Hematopoietic multipotent progenitor cell treated with erythropoietin and hydrocortisone succinate and interleukin-3 and kit ligand, for 17 days (in vitro differentiated cells): ENCODE results near the gene SLC25A10.
A peak's percentile ranks its signal among the peaks of the same experiment; 100 is the strongest.

Source experiments
- DNase-seq: peaks from one replicate; pipeline ENCODE4 v3.0.0-alpha.2; 2015; ENCODE audit warnings: low spot score

The SLC25A10 gene

GRCh38 chr17:81687770-81688541 lies 24.1 kb upstream of the SLC25A10 start:
- DNase-seq: no peak

DNA sequence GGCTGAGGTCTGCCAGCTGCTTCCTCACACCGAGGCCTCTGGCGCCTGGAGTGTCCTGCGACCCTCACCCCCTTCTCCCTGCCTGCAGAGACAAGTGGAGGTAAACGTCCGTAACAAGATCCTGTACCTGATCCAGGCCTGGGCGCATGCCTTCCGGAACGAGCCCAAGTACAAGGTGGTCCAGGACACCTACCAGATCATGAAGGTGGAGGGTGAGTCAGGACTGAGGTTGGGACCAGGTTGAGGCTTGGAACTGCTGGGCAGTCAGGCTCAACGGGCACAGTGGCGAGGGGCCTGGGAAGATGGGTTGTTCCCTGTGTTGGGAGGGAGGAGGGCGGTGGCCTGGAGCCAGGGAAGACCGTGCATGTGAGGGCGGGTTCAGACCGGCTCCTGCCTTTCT lies 23.5 kb upstream of the SLC25A10 start:
- no peak for DNase-seq

- DNase-seq: no peak
Observed at GRCh38 chr17:81690066-81690465, 22.0 kb upstream of the SLC25A10 start.

DNA sequence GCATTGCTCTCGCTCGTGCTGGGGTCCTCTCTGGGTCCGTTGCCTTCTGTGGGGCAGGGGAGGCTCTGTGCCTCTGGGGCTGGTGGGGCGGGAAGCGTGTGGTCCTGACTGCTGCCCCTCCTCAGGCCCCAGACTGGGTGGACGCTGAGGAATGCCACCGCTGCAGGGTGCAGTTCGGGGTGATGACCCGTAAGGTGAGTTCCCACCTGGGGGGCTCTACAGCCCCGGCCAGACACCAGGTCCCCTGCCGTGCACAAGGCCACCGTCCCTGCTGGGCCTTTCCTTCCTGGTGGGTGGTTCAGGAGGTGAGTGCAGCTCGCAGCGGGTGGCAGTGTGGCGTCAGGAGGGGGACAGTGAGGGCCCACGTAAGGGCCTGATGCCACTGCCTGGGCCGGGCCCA lies 21.5 kb upstream of the SLC25A10 start:
- no peak for DNase-seq

DNA sequence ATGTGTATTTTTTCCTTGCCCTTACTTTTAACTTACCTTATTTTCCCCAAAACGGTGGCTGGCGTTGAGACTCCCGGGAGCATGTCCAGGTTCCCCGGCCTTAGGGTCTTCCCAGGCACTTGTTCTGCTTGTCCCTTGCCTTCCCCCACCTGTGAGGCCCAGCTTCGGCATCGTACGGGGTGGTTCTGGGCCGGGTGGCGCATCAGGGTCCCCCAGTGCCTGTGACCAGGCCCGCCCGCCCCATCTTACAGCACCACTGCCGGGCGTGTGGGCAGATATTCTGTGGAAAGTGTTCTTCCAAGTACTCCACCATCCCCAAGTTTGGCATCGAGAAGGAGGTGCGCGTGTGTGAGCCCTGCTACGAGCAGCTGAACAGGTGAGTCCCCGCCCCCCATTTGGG lies 20.9 kb upstream of the SLC25A10 start:
- no peak for DNase-seq

- DNase-seq: no peak
Observed at GRCh38 chr17:81691608-81692007, 20.5 kb upstream of the SLC25A10 start.

GRCh38 chr17:81693509-81694210 lies 18.4 kb upstream of the SLC25A10 start:
- DNase-seq: no peak

DNA sequence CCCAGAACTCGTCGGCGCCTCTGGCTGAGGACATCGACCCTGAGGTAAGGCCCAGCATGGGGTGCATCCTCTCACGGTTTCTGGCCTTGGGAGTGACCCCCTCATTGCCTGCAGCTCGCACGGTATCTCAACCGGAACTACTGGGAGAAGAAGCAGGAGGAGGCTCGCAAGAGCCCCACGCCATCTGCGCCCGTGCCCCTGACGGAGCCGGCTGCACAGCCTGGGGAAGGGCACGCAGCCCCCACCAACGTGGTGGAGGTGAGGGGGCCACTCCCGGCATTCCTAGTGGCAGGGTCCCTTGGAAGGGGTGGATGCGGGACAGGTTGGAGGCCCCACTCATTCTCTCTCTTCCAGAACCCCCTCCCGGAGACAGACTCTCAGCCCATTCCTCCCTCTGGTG lies 17.3 kb upstream of the SLC25A10 start:
- DNase-seq: no peak

- DNase-seq: no peak
Observed at GRCh38 chr17:81695211-81695610, 16.9 kb upstream of the SLC25A10 start.

DNA sequence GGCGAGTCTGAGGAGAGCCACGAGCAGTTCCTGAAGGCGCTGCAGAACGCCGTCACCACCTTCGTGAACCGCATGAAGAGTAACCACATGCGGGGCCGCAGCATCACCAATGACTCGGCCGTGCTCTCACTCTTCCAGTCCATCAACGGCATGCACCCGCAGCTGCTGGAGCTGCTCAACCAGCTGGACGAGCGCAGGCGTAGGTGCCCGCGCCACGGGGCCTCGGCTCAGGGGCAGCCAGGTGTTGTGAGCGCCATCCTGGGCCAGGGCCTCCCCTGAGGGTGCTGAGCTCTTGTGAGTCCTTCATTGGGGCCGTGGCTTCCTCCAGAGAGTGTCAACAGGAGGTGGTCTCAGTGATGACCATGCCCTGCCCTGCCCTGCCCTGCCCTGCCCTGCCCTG lies 16.3 kb upstream of the SLC25A10 start:
- DNase-seq: no peak

GRCh38 chr17:81696218-81696941 lies 15.7 kb upstream of the SLC25A10 start:
- no peak for DNase-seq

DNA sequence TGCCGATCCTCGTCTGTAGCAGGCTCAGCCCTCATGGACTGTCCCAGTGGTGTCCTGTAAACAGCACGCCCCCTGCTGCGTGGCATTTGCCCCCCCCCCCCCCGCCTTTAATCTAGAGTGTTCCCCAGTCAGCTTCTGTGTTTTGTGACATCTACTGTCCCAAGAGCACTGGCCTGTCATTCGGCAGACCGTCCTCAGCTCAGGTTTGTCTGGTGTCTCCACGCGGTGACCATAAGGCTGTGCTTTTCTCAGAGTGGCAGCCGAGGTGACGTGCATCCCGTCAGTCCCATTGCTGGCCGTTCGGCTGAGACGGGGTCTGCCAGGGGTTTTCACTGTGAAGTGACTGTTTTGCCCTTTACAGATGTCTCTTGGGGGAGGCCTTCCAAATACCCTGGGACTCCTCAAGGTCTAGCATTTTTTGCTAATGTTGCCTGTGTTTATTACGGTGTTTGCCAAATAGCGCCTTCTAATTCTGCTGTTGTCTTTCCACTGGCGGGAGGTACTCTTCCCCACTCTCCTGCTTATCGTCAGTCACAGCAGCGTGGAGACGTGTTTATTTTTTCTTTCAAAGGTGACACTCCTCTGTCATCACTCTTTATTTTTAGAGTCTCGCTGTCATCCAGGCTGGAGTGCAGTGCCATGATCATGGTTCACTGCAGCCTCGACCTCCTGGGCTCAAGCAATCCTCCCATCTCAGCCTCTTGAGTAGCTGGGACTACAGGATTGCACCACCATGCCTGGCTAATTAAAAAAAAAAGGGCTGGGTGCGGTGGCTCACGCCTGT lies 14.6 kb upstream of the SLC25A10 start:
- no peak for DNase-seq

DNA sequence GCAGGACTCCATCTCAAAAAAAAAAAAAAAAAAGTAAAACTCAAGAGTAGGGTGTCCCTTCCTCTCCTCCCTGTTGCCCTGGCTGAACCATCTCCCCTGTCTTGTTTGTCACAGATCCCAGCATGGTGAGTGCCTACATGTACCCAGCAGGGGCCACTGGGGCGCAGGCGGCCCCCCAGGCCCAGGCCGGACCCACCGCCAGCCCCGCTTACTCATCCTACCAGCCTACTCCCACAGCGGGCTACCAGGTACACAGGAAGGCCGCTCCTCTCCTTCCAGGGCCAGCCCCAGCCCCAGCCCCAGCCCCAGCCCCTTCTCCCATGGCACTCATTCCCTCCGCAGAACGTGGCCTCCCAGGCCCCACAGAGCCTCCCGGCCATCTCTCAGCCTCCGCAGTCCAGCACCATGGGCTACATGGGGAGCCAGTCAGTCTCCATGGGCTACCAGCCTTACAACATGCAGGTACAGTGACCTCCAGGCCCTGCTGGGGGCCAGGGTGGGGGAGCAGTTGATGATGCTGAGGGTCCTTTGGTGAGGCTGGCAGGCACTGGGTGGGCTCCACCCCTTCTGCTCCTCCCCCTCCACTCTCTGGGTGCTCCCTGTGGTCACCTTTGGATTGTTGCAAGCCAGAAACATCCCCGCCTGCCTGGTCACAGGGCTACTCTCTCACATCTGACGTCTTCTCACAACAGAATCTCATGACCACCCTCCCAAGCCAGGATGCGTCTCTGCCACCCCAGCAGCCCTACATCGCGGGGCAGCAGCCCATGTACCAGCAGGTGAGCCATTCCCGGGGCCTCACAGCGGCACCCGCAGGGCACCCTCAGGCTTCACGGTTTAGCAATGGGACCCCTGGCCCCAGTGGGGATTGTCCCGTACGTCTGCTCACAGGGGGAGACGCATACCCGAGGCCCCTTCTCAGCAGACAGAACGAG lies 11.5 kb upstream of the SLC25A10 start:
- no peak for DNase-seq

DNA sequence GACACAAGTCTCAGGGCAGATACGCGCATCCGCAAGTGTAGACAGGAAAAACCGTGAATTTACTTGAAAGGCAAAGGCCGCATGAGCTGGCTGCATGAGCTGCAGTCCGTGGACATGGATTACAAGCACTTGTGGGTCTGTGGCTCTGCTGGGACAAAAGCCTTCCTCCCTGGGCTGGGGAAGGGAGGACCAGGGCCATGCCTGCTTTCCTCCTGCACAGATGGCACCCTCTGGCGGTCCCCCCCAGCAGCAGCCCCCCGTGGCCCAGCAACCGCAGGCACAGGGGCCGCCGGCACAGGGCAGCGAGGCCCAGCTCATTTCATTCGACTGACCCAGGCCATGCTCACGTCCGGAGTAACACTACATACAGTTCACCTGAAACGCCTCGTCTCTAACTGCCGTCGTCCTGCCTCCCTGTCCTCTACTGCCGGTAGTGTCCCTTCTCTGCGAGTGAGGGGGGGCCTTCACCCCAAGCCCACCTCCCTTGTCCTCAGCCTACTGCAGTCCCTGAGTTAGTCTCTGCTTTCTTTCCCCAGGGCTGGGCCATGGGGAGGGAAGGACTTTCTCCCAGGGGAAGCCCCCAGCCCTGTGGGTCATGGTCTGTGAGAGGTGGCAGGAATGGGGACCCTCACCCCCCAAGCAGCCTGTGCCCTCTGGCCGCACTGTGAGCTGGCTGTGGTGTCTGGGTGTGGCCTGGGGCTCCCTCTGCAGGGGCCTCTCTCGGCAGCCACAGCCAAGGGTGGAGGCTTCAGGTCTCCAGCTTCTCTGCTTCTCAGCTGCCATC lies 10.6 kb upstream of the SLC25A10 start:
- DNase-seq: peak; percentile 16

DNA sequence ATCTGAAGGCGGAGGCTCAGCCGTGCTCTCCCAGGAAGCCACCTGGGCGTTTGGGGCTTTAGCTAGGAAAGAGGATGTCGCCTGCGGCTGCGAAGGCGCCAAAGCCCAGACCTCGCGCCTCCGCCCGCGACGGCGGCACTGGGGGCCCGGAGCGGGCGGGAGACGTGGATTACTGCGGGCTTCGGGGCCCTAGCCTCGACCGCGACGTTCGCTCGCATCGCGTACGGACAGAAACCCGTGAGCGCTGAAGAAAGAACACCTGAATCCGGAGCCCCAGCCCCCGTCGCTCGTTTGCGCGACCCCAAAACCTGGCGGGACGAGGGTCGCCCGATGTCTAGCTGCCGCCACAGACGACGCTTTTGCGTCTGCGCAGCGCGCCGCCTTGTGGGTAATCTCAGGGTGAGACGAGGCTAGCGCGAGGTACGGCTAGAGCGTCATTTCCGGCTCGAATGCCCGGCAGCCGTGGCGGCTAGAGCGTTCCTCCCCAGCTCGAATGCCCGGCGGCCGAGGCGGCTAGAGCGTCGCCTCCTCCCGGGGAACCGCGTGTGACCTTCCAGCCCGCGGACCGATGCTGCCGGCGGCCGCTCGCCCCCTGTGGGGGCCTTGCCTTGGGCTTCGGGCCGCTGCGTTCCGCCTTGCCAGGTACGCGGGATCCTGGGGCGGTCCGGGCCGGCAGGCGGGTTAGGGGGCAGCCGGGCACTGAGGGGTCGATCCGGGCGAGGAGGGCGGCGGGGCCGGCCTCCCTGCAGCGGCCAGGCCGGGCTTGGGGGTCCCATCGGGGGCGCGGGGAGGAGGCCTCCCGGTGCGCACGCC lies 8.9 kb upstream of the SLC25A10 start, which contains the start of gene MRPL12:
MRPL12 (plus strand) TSS at position 434 of the 813 bp plus-strand sequence; CDS start at position 569, 135 bp downstream.
- peak; percentile 92 for DNase-seq

- no peak for DNase-seq
Observed at GRCh38 chr17:81703747-81704654, 8.1 kb upstream of the SLC25A10 start.

- DNase-seq: no peak
Observed at GRCh38 chr17:81705518-81706231, 6.4 kb upstream of the SLC25A10 start.

DNA sequence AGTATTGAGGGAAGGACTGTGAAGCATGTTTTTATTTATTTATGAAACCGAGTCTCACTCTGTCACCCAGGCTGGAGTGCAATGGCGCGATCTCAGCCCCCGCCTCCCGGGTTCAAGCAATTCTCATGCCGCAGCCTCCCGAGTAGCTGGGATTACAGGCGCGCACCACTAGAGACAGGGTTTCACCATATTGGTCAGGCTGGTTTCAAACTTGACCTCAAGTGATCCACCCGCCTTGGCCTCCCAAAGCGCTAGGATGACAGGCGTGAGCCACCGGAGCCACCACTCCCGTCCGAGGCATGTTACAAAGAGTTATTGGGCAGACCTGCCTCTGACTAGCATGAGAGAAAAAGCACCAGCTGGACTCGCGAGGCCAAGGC lies 5.9 kb upstream of the SLC25A10 start:
- DNase-seq: no peak
